Thoracic aorta (tissue), 2 donors: Measurements from ENCODE around the gene CRTAC1. TPM values are rescaled to one million over a fixed set of nuclear protein-coding genes. Genes with fewer than 3 reads are reported as not detected.

ENCODE experiments used
- ATAC-seq: fragments of 150-250 bp; one replicate; pipeline ENCODE4 v1.8.0; 2017; ENCODE audit warnings: low read depth; ENCODE audit not compliant: insufficient number of reproducible peaks, low FRiP score
- DNase-seq: peaks from one replicate; pipeline ENCODE4 v3.0.0-alpha.2; 2020; ENCODE audit warnings: low spot score
- H3K27ac ChIP-seq, 2 donors: fragments of 200-600 bp; sonication (generic); 1 replicate in 1 of 2; 2 replicates in 1 of 2; pipeline ENCODE4 v1.5.1; 2016; ENCODE audit warnings: mild to moderate bottlenecking in 2 of 2, moderate library complexity in 2 of 2
- H3K27me3 ChIP-seq: fragments of 200-600 bp; sonication (generic); replicated peaks from 2 replicates; pipeline ENCODE4 v1.6.0; 2016; ENCODE audit warnings: mild to moderate bottlenecking; ENCODE audit not compliant: insufficient read depth
- H3K36me3 ChIP-seq: fragments of 200-600 bp; sonication (generic); one replicate; pipeline ENCODE4 v1.5.1; 2016
- H3K4me1 ChIP-seq, 2 donors: fragments of 200-600 bp; sonication (generic); 1 replicate in 1 of 2; 2 replicates in 1 of 2; pipeline versions ENCODE4 v1.5.1 to v1.6.0; 2016; ENCODE audit warnings: low read depth in 2 of 2, mild to moderate bottlenecking in 1 of 2; ENCODE audit not compliant: control insufficient read depth in 1 of 2
- H3K4me3 ChIP-seq: fragments of 200-600 bp; sonication (generic); 2 replicates; pipeline ENCODE4 v1.5.1; 2016; ENCODE audit warnings: mild to moderate bottlenecking
- H3K9me3 ChIP-seq: fragments of 200-600 bp; sonication (generic); 2 replicates; pipeline ENCODE4 v1.5.1; 2016
- total RNA-seq, 2 donors: library from RNA; depleted of rRNA; stranded (reverse); fragments of >200 nt; gene quantifications; one replicate each; pipeline versions ENCODE4 v1.1.0 to v1.2.3, GENCODE V29; 2016
- TF ChIP-seq, protein P1 (sequence below): fragments of 200-600 bp; sonication (generic); IDR thresholded peaks from one replicate; pipeline ENCODE4 v1.5.1; 2019; ENCODE audit warnings: antibody characterized with exemption

Gene CRTAC1
- total RNA-seq, 2 donors from 2014 or later: 4.3 to 5.2 TPM

DNA sequence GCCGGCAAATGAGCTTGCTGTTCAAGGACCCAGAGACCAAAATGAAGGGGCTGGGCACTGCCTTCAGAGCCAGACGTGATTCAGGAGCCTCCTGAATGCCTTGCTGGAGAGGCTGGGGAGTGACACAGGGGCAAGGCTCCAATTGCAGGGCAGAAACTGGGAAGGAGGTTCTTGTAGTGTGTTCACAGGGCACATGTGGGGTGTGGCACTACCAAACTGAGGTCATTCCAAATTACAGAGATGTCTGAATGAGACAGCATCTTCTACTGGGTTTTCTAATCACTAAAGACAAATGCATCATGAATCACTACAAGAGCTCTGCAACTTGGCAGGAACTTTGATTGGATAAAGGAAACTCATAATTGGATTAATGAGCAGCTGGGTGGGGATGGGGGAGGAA is 17.8 kb downstream of the CRTAC1 start:
- TF ChIP-seq, protein P1, sequence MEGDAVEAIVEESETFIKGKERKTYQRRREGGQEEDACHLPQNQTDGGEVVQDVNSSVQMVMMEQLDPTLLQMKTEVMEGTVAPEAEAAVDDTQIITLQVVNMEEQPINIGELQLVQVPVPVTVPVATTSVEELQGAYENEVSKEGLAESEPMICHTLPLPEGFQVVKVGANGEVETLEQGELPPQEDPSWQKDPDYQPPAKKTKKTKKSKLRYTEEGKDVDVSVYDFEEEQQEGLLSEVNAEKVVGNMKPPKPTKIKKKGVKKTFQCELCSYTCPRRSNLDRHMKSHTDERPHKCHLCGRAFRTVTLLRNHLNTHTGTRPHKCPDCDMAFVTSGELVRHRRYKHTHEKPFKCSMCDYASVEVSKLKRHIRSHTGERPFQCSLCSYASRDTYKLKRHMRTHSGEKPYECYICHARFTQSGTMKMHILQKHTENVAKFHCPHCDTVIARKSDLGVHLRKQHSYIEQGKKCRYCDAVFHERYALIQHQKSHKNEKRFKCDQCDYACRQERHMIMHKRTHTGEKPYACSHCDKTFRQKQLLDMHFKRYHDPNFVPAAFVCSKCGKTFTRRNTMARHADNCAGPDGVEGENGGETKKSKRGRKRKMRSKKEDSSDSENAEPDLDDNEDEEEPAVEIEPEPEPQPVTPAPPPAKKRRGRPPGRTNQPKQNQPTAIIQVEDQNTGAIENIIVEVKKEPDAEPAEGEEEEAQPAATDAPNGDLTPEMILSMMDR: no peak
- Histone ChIP-seq H3K36me3 (no peaks in the 10 kb centered on the region), H3K4me3 (no peak overlapping the region), H3K27me3 (no peaks in the 10 kb centered on the region), H3K9me3 (no peaks in the 10 kb centered on the region), H3K27ac (no peak overlapping the region), H3K4me1 (no peaks in the 10 kb centered on the region)
- ATAC-seq (no peak), DNase-seq (no peak)

DNA sequence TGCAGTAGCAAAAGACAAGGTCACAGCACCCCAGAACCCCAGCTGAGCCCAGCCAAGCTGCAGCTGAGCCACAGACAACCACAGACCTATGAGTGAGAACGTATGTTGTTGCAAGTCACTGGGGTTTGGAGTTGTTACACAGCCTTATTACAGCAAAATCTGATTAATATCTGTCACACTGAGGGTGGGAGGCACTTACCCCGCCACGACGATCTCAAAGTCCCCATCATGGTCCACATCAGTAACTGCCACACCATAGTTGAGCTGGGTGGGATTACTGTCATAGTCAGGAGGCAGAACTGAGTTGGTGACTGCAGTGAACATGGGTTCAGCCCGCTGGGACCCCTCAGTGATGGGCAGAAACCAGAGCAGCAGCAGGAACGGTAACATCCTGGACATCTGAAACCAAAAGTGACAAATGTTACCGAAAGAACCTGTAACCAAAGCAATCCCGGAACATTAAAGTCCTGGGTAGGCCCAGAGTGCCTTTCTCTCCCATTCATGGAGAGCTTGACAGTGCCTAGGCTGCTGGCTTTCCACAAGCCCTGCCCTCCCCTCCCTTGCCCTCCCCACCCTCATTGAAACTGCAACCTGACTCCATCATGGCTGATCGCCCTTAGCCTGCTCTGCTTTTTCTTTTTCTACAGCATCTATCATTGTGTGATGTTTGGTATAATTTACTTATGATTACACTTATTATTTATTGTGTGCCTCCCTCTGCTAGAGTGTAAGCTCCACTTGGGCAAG is 19.3 kb downstream of the CRTAC1 start:
- Histone ChIP-seq H3K36me3 (no peaks in the 10 kb centered on the region), H3K27me3 (no peaks in the 10 kb centered on the region), H3K9me3 (no peaks in the 10 kb centered on the region), H3K4me3 (no peak overlapping the region), H3K27ac (no peak overlapping the region), H3K4me1 (no peaks in the 10 kb centered on the region)
- ATAC-seq (no peak), DNase-seq (no peak)
- TF ChIP-seq, protein P1: no peak

DNA sequence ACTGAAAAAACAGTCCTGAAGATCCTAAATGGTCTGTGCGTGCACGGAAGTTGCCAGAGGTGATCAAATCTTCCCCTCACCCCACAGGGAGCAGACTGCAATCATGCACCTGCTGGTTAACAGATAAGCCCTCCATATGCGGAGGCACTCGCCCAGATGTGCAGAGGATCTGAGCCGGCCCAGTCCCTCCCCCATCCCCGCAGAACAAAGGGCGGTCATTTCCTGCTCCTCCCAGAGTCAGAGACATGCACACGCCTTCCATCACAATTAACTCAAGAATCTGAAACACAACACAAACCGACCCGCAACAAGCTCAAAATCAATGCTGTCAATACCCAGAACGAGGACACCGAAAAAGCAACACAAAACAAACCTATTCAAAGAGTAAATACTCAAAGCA is 24.2 kb downstream of the CRTAC1 start:
- Histone ChIP-seq H3K27me3 (no peaks in the 10 kb centered on the region), H3K9me3 (no peaks in the 10 kb centered on the region), H3K27ac (no peak overlapping the region), H3K4me3 (no peak overlapping the region), H3K36me3 (no peaks in the 10 kb centered on the region), H3K4me1 (no peaks in the 10 kb centered on the region)
- DNase-seq: no peak
- TF ChIP-seq, protein P1: no peak
- ATAC-seq: no peak

DNA sequence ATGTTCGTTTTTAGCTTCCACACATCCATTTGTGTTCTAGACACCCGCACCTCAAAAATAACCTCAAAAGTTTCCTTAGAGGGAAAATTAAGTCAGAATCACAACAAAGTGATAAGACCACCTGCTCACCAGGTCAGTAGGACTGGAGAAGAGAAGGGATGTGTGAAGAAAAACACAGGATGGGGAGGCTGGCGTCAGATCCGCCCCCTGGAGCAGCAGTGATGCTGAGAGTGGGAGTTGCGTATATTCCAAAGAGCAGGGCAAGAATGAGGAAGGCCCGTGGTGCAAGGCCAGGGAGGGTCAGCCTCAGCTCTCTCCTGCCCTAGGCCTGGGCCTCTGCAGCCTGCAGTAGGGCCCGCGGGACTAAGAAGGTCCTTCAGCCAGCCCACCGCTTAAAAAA is 28.7 kb downstream of the CRTAC1 start:
- Histone ChIP-seq H3K9me3 (peaks cover 6% of the 10 kb centered on the region), H3K27me3 (no peaks in the 10 kb centered on the region), H3K4me3 (no peak overlapping the region), H3K4me1 (no peaks in the 10 kb centered on the region), H3K27ac (no peak overlapping the region), H3K36me3 (no peaks in the 10 kb centered on the region)
- TF ChIP-seq, protein P1: no peak
- DNase-seq: no peak
- ATAC-seq: no peak

DNA sequence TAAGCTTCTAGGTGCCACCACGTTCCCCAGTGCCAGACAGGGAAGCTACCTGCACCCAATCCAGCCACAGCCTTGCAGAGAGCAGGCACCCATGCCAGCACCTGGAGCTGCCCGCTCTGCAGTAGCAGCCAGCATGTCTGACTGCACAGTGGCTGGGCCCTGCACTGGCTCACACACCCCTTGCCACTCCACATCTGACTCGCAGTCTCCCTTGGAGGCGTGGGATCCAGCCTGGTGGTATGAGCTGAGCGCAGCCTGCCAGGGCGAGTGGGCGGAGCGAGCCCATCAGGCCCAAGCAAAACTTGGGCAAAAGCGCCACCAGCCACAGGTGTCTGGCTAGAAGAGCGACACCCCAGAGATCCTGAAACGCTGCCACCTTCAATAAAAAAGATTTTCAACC is 30.1 kb downstream of the CRTAC1 start:
- no peaks in the 10 kb centered on the region for H3K27me3 ChIP-seq
- ATAC-seq: no peak

More for the DNA sequence above, 30.1 kb downstream of the CRTAC1 start:
- no peak overlapping the region for H3K27ac ChIP-seq
- TF ChIP-seq, protein P1: no peak
- H3K4me1 ChIP-seq: no peaks in the 10 kb centered on the region
- DNase-seq: no peak
- no peak overlapping the region for H3K4me3 ChIP-seq
- peaks cover 6% of the 10 kb centered on the region for H3K9me3 ChIP-seq
- H3K36me3 ChIP-seq: no peaks in the 10 kb centered on the region
